ENCODE measurements around the gene PASD1. TPM values are rescaled to one million over a fixed set of nuclear protein-coding genes. Genes with fewer than 3 reads are reported as not detected.

PASD1 gene
- total RNA-seq, 1 experiment from 2014 or later: not detected

DNA sequence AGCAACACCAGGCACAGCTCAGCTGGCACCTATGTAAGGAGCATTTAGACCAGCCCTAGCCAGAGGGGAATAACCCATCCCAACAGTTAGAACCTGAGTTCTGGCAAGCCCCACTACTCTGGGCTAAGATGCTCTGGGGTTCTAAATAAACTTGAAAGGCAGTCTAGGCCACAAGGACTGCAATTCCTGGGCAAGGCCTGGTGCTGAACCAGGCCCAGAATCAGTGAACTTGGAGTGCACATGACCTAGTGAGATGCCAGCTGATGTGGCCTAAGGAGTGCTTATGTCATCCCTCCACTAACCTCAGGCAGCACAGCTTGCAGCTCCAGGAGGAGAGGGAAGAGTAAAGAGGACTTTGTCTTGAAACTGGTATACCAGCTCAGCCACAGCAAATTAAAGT, 124.2 kb downstream of the PASD1 start:
- no peaks in the 10 kb centered on the region for H3K9me3 ChIP-seq (ENCODE audit: control insufficient read depth, insufficient read depth, low read depth, low read length)
- no peaks in the 10 kb centered on the region for H3K4me1 ChIP-seq (ENCODE audit: control insufficient read depth, insufficient read depth, low read length)
- in situ Hi-C loops (cut with HindIII; ENCODE audit: low pct_unique_long_range_greater_than_20kb, low sequenced_read_pairs) (no loop called here), intact Hi-C loops (cut with micrococcal nuclease; ENCODE audit: unreplicated experiment) (no loop called here)
- BruUV-seq (replicated peaks): no TSS peak
- TF ChIP-seq SIN3A (IDR thresholded peaks at IDR 0.05; ENCODE audit: borderline replicate concordance, insufficient read depth, low read depth, low read length) (no peak), REST (IDR thresholded peaks at IDR 0.05; ENCODE audit: insufficient read depth in 1 of 2, low read depth in 2 of 2, low read length in 1 of 2) (no peak), POLR2AphosphoS5 (IDR thresholded peaks at IDR 0.05; ENCODE audit: low read depth, low read length) (no peak), TCF7L2 (IDR thresholded peaks at IDR 0.05; ENCODE audit: low read depth, low read length) (no peak)
- TF ChIP-seq, protein P1, sequence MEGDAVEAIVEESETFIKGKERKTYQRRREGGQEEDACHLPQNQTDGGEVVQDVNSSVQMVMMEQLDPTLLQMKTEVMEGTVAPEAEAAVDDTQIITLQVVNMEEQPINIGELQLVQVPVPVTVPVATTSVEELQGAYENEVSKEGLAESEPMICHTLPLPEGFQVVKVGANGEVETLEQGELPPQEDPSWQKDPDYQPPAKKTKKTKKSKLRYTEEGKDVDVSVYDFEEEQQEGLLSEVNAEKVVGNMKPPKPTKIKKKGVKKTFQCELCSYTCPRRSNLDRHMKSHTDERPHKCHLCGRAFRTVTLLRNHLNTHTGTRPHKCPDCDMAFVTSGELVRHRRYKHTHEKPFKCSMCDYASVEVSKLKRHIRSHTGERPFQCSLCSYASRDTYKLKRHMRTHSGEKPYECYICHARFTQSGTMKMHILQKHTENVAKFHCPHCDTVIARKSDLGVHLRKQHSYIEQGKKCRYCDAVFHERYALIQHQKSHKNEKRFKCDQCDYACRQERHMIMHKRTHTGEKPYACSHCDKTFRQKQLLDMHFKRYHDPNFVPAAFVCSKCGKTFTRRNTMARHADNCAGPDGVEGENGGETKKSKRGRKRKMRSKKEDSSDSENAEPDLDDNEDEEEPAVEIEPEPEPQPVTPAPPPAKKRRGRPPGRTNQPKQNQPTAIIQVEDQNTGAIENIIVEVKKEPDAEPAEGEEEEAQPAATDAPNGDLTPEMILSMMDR (IDR thresholded peaks at IDR 0.05): no peak
- no peak for DNase-seq (ENCODE audit: low read depth, low spot score)
- H3K36me3 ChIP-seq (ENCODE audit: control insufficient read depth, insufficient read depth, low read length): no peaks in the 10 kb centered on the region
- no peak overlapping the region for H3K4me3 ChIP-seq (ENCODE audit: low read depth in 2 of 2, low read length in 2 of 2)
- ChIA-PET CTCF (no interaction called here), POLR2A (no interaction called here)
- no peaks in the 10 kb centered on the region; the same call in 1 of the 2 replicates for H3K27me3 ChIP-seq (ENCODE audit: control insufficient read depth, insufficient read depth, low read length)
- ATAC-seq: no peak
- H3K27ac ChIP-seq (ENCODE audit: low read length): no peak overlapping the region

DNA sequence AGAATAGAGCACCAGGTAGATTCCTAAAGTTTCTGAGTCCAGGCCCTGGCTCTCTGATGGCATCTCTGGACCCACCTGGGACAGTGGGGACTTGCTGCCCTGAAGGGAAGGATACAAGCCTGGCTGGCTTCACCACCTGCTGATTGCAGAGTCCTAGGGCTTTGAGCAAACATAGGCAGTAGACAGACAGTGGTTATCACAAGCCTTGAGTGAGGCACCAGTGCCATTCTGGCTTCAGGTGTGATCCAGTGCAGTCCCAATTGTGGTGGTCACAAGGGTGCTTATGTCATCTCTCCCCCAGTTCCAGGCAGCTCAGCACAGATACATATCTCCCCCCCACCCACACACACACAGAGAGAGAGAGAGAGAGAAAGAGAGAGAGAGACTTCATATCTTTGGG, 125.2 kb downstream of the PASD1 start:
- intact Hi-C loops (cut with micrococcal nuclease; ENCODE audit: unreplicated experiment) (no loop called here), in situ Hi-C loops (cut with HindIII; ENCODE audit: low pct_unique_long_range_greater_than_20kb, low sequenced_read_pairs) (no loop called here)
- ChIA-PET CTCF (interaction anchor here (0.7 kb wide), 1 partner anchor 134 kb away, joined by 3 read pairs; no protein-coding TSS in a partner anchor), POLR2A (no interaction called here)
- no TSS peak for BruUV-seq (replicated peaks)
- H3K27ac ChIP-seq (ENCODE audit: low read length): no peak overlapping the region
- H3K4me3 ChIP-seq (ENCODE audit: low read depth in 2 of 2, low read length in 2 of 2): no peak overlapping the region
- ATAC-seq (no peak), DNase-seq (ENCODE audit: low read depth, low spot score) (no peak)
- H3K9me3 ChIP-seq (ENCODE audit: control insufficient read depth, insufficient read depth, low read depth, low read length): no peaks in the 10 kb centered on the region
- no peaks in the 10 kb centered on the region for H3K4me1 ChIP-seq (ENCODE audit: control insufficient read depth, insufficient read depth, low read length)
- no peaks in the 10 kb centered on the region for H3K36me3 ChIP-seq (ENCODE audit: control insufficient read depth, insufficient read depth, low read length)
- H3K27me3 ChIP-seq (ENCODE audit: control insufficient read depth, insufficient read depth, low read length): no peaks in the 10 kb centered on the region; the same call in 1 of the 2 replicates
- TF ChIP-seq SIN3A (IDR thresholded peaks at IDR 0.05; ENCODE audit: borderline replicate concordance, insufficient read depth, low read depth, low read length) (no peak), POLR2AphosphoS5 (IDR thresholded peaks at IDR 0.05; ENCODE audit: low read depth, low read length) (no peak), TCF7L2 (IDR thresholded peaks at IDR 0.05; ENCODE audit: low read depth, low read length) (no peak), REST (IDR thresholded peaks at IDR 0.05; ENCODE audit: insufficient read depth in 1 of 2, low read depth in 2 of 2, low read length in 1 of 2) (no peak)
- TF ChIP-seq, protein P1 (IDR thresholded peaks at IDR 0.05): no peak

Measured in Panc1 (cell line).